Trophoblast cell (in vitro differentiated cells and primary cell): ENCODE measurements around the gene CASP1.
A peak's percentile ranks its signal among the peaks of the same experiment; 100 is the strongest.
"Not testable (repeated sequence)": the region's sequence is repeated elsewhere in the genome, so short reads cannot be mapped to it uniquely, and the experiment has no call there.

Experiments used
- DNase-seq, 2 donors: peaks; one replicate each; pipeline ENCODE4 v3.0.0-alpha.2; 2016
- H2AFZ ChIP-seq: 2 replicates; pipeline ENCODE4 v1.6.1; 2013; ENCODE audit warnings: low read length, moderate library complexity, mild to moderate bottlenecking; ENCODE audit not compliant: insufficient read depth, poor library complexity
- H2AK5ac ChIP-seq: 2 replicates; pipeline ENCODE4 v1.6.1; 2013; ENCODE audit warnings: mild to moderate bottlenecking, low read length
- H2BK120ac ChIP-seq: 2 replicates; pipeline ENCODE4 v1.6.1; 2013; ENCODE audit warnings: low read length, mild to moderate bottlenecking, moderate library complexity; ENCODE audit not compliant: insufficient read depth, poor library complexity
- H2BK12ac ChIP-seq: 2 replicates; pipeline ENCODE4 v1.6.1; 2013; ENCODE audit warnings: mild to moderate bottlenecking, low read length, moderate library complexity
- H2BK5ac ChIP-seq: 2 replicates; pipeline ENCODE4 v1.6.1; 2013; ENCODE audit warnings: low read length, low read depth, moderate library complexity, mild to moderate bottlenecking; ENCODE audit not compliant: poor library complexity
- H3K14ac ChIP-seq: 2 replicates; pipeline ENCODE4 v1.6.1; 2013; ENCODE audit warnings: mild to moderate bottlenecking, low read length
- H3K18ac ChIP-seq: 2 replicates; pipeline ENCODE4 v1.6.1; 2013; ENCODE audit warnings: mild to moderate bottlenecking, low read length
- H3K23ac ChIP-seq: 2 replicates; pipeline ENCODE4 v1.6.1; 2013; ENCODE audit warnings: low read length
- H3K27ac ChIP-seq: 2 replicates; pipeline ENCODE4 v1.5.1; 2013; ENCODE audit warnings: low read depth, mild to moderate bottlenecking, inconsistent platforms, low read length, moderate library complexity
- H3K27me3 ChIP-seq: 2 replicates; pipeline ENCODE4 v1.6.1; 2013; ENCODE audit warnings: inconsistent platforms, mild to moderate bottlenecking, low read length, moderate library complexity; ENCODE audit not compliant: insufficient read depth
- H3K36me3 ChIP-seq, 2 experiments: 1 replicate in 1 of 2; 2 replicates in 1 of 2; pipeline ENCODE4 v1.6.1; 2013; ENCODE audit warnings: low read length in 2 of 2, mild to moderate bottlenecking in 2 of 2, moderate library complexity in 1 of 2; ENCODE audit not compliant: insufficient read depth in 2 of 2, control insufficient read depth in 1 of 2
- H3K4ac ChIP-seq: 2 replicates; pipeline ENCODE4 v1.6.1; 2013; ENCODE audit warnings: low read depth, mild to moderate bottlenecking, low read length, moderate library complexity
- H3K4me1 ChIP-seq, 2 experiments: 1 replicate in 1 of 2; 2 replicates in 1 of 2; pipeline ENCODE4 v1.6.1; 2013; ENCODE audit warnings: low read length in 2 of 2, mild to moderate bottlenecking in 2 of 2, moderate library complexity in 1 of 2; ENCODE audit not compliant: insufficient read depth in 2 of 2, control insufficient read depth in 1 of 2
- H3K4me2 ChIP-seq: 2 replicates; pipeline ENCODE4 v1.6.1; 2013; ENCODE audit warnings: inconsistent platforms, mild to moderate bottlenecking, low read length, moderate library complexity
- H3K4me3 ChIP-seq: 2 replicates; pipeline ENCODE4 v1.5.1; 2013; ENCODE audit warnings: mild to moderate bottlenecking, low read depth, low read length, inconsistent platforms
- H3K79me1 ChIP-seq: one replicate; pipeline ENCODE4 v1.6.1; 2013; ENCODE audit warnings: low read length
- H3K79me2 ChIP-seq: 2 replicates; pipeline ENCODE4 v1.6.1; 2013; ENCODE audit warnings: low read length, mild to moderate bottlenecking; ENCODE audit not compliant: control insufficient read depth, insufficient read depth, poor library complexity
- H3K9ac ChIP-seq: 2 replicates; pipeline ENCODE4 v1.6.1; 2013; ENCODE audit warnings: mild to moderate bottlenecking, low read length
- H3K9me3 ChIP-seq: 2 replicates; pipeline ENCODE4 v1.6.1; 2013; ENCODE audit warnings: low read depth, mild to moderate bottlenecking, control low read depth, inconsistent platforms, low read length; ENCODE audit not compliant: insufficient read depth
- H4K12ac ChIP-seq: 2 replicates; pipeline ENCODE4 v1.6.1; 2013; ENCODE audit warnings: low read depth, mild to moderate bottlenecking, low read length, moderate library complexity
- H4K8ac ChIP-seq: 2 replicates; pipeline ENCODE4 v1.6.1; 2013; ENCODE audit warnings: low read depth, mild to moderate bottlenecking, low read length, moderate library complexity
- H4K91ac ChIP-seq: one replicate; pipeline ENCODE4 v1.6.1; 2013; ENCODE audit warnings: low read depth, mild to moderate bottlenecking, low read length, moderate library complexity
- WGBS: extraction: QIAGEN DNeasy Blood & Tissue Kit; methylation state at CpG from one replicate; pipeline ENCODE4 v1.1.7; 2013; ENCODE audit warnings: missing lambda C conversion rate; ENCODE audit not compliant: insufficient read length, insufficient coverage; ENCODE audit errors: extremely low coverage; 5-methylcytosine and 5-hydroxymethylcytosine counted together

CASP1 gene

GRCh38 chr11:105077141-105077790 lies 42.3 kb upstream of the CASP1 start:
- not testable (repeated sequence) for H2BK12ac ChIP-seq, H3K14ac ChIP-seq, H3K27ac ChIP-seq, H3K18ac ChIP-seq, DNase-seq, H3K4me1 ChIP-seq, H3K27me3 ChIP-seq, H4K91ac ChIP-seq, H4K12ac ChIP-seq, H2BK5ac ChIP-seq, H3K9me3 ChIP-seq, H3K4ac ChIP-seq, H4K8ac ChIP-seq, H2BK120ac ChIP-seq, H3K4me3 ChIP-seq, H3K9ac ChIP-seq, H3K36me3 ChIP-seq, H3K4me2 ChIP-seq, H2AFZ ChIP-seq, H3K79me1 ChIP-seq, H2AK5ac ChIP-seq, H3K79me2 ChIP-seq, H3K23ac ChIP-seq
- WGBS: no CpG with 5 or more reads among the region's 4 CpGs

GRCh38 chr11:105074166-105074530 lies 39.2 kb upstream of the CASP1 start:
- Histone ChIP-seq H4K8ac (no peak overlapping the region), H3K27me3 (no peaks in the 10 kb centered on the region), H2BK5ac (no peak overlapping the region), H3K79me2 (no peaks in the 10 kb centered on the region), H3K4me3 (no peak overlapping the region), H3K27ac (no peak overlapping the region), H3K9me3 (no peaks in the 10 kb centered on the region), H2BK120ac (no peak overlapping the region), H4K91ac (no peak overlapping the region), H3K23ac (no peak overlapping the region), H3K36me3 (no peaks in the 10 kb centered on the region), H3K4me1 (no peaks in the 10 kb centered on the region), H2BK12ac (no peak overlapping the region), H3K14ac (no peak overlapping the region), H2AFZ (no peak overlapping the region), H3K9ac (no peak overlapping the region), H3K4ac (no peak overlapping the region), H3K79me1 (no peaks in the 10 kb centered on the region), H3K4me2 (no peak overlapping the region), H3K18ac (no peak overlapping the region), H4K12ac (no peak overlapping the region), H2AK5ac (no peak overlapping the region)
- no CpG with 5 or more reads among the region's 2 CpGs for WGBS
- DNase-seq: no peak

GRCh38 chr11:105073456-105074165 lies 38.7 kb upstream of the CASP1 start:
- Histone ChIP-seq H3K79me2 (no peaks in the 10 kb centered on the region), H3K4me3 (no peak overlapping the region), H3K4ac (no peak overlapping the region), H3K4me2 (no peak overlapping the region), H2AFZ (no peak overlapping the region), H4K12ac (no peak overlapping the region), H3K9me3 (no peaks in the 10 kb centered on the region), H3K79me1 (no peaks in the 10 kb centered on the region), H4K8ac (no peak overlapping the region), H3K23ac (no peak overlapping the region), H3K36me3 (no peaks in the 10 kb centered on the region), H3K9ac (no peak overlapping the region), H4K91ac (peak overlapping the region; percentile 24), H3K27ac (no peak overlapping the region), H2AK5ac (no peak overlapping the region), H3K4me1 (no peaks in the 10 kb centered on the region), H2BK120ac (no peak overlapping the region), H2BK5ac (no peak overlapping the region), H2BK12ac (no peak overlapping the region), H3K27me3 (no peaks in the 10 kb centered on the region), H3K14ac (no peak overlapping the region), H3K18ac (no peak overlapping the region)
- no peak for DNase-seq
- no CpG with 5 or more reads among the region's 1 CpG for WGBS

- not testable (repeated sequence) for H2BK120ac ChIP-seq, H4K12ac ChIP-seq, H3K4me2 ChIP-seq, H2BK12ac ChIP-seq, DNase-seq, H3K18ac ChIP-seq, H3K79me1 ChIP-seq, H2BK5ac ChIP-seq, H3K36me3 ChIP-seq, H4K8ac ChIP-seq, H3K23ac ChIP-seq, H3K4me1 ChIP-seq, H2AK5ac ChIP-seq, H2AFZ ChIP-seq, H3K9me3 ChIP-seq, H4K91ac ChIP-seq, H3K27me3 ChIP-seq, H3K4me3 ChIP-seq, H3K79me2 ChIP-seq, H3K14ac ChIP-seq, H3K9ac ChIP-seq, H3K4ac ChIP-seq, H3K27ac ChIP-seq
- no CpG with 5 or more reads among the region's 2 CpGs for WGBS
Measured at GRCh38 chr11:105072080-105072479, 37.1 kb upstream of the CASP1 start.
